Activated CD4-positive, alpha-beta T cell treated with anti-CD3 and anti-CD28 coated beads, Interleukin-2, amount 10 ng/mL, durations not matched to agents 7 days and 5 days (primary cell): ENCODE data around the gene MYEOV. TPM values are rescaled to one million over a fixed set of nuclear protein-coding genes. Genes with fewer than 3 reads are reported as not detected.

Experiments used
- CTCF ChIA-PET: fragments of 350-600 bp; sonication (Branson Sonifier 250); formaldehyde crosslinking; loops from one replicate; lab custom pipeline; 2021; ENCODE audit warnings: antibody characterized with exemption; lab: Charles Lee
- POLR2A ChIA-PET: fragments of 350-600 bp; sonication (Branson Sonifier 250); formaldehyde crosslinking; loops from one replicate; lab custom pipeline; 2021; ENCODE audit warnings: antibody characterized with exemption; lab: Charles Lee
- DNase-seq: peaks from one replicate; pipeline ENCODE4 v3.0.0-alpha.2; 2020
- H3K27ac Mint-ChIP-seq: one replicate; pipeline ENCODE4 v1.8.0; 2021; ENCODE audit warnings: mild to moderate bottlenecking, moderate library complexity, mixed read lengths
- H3K27me3 Mint-ChIP-seq: one replicate; pipeline ENCODE4 v1.8.0; 2021; ENCODE audit warnings: mixed read lengths
- H3K36me3 Mint-ChIP-seq: one replicate; pipeline ENCODE4 v1.8.0; 2021; ENCODE audit warnings: low read depth, mixed read lengths
- H3K4me1 Mint-ChIP-seq: one replicate; pipeline ENCODE4 v1.8.0; 2021; ENCODE audit warnings: mixed read lengths
- H3K4me3 Mint-ChIP-seq: one replicate; pipeline ENCODE4 v1.8.0; 2021; ENCODE audit warnings: mild to moderate bottlenecking, moderate library complexity, mixed read lengths
- H3K9me3 Mint-ChIP-seq: one replicate; pipeline ENCODE4 v1.8.0; 2021; ENCODE audit warnings: mixed read lengths
- total RNA-seq, 2 experiments: library from RNA; stranded (reverse); gene quantifications; one replicate each; pipeline ENCODE4 v1.2.3, GENCODE V29; 2021

The MYEOV gene
- total RNA-seq, 2 experiments from 2014 or later = not detected

GRCh38 chr11:69257838-69258658 is 35.9 kb upstream of the MYEOV start:
- DNase-seq = no peak
- Mint-ChIP-seq H3K36me3 (no peaks in the 10 kb centered on the region), H3K9me3 (peaks cover 19% of the 10 kb centered on the region), H3K4me1 (no peaks in the 10 kb centered on the region), H3K27me3 (no peaks in the 10 kb centered on the region), H3K27ac (no peak overlapping the region), H3K4me3 (no peak overlapping the region)
- ChIA-PET CTCF (interaction anchor here (1.2 kb wide), 1 partner anchor 17 kb away, joined by 3 read pairs; no protein-coding TSS in a partner anchor), POLR2A (interaction anchor here (0.8 kb wide), 1 partner anchor 245 kb away, joined by 3 read pairs; the partner anchor contains the start of gene MRGPRF)

- no peak for DNase-seq
- ChIA-PET CTCF (interaction anchor here (1.2 kb wide), 1 partner anchor 15 kb away, joined by 3 read pairs; no protein-coding TSS in a partner anchor), POLR2A (no interaction called here)
- peaks cover 14% of the 10 kb centered on the region for H3K9me3 Mint-ChIP-seq
- no peaks in the 10 kb centered on the region for H3K4me1 Mint-ChIP-seq
- no peaks in the 10 kb centered on the region for H3K27me3 Mint-ChIP-seq
- H3K27ac Mint-ChIP-seq = no peak overlapping the region
- H3K36me3 Mint-ChIP-seq = no peaks in the 10 kb centered on the region
- no peak overlapping the region for H3K4me3 Mint-ChIP-seq
Measured at GRCh38 chr11:69259096-69259495, 34.9 kb upstream of the MYEOV start.

- Mint-ChIP-seq H3K27ac (no peak overlapping the region), H3K27me3 (no peaks in the 10 kb centered on the region), H3K9me3 (peaks cover 8% of the 10 kb centered on the region), H3K4me1 (no peaks in the 10 kb centered on the region), H3K4me3 (no peak overlapping the region), H3K36me3 (no peaks in the 10 kb centered on the region)
- CTCF ChIA-PET = no interaction called here
- POLR2A ChIA-PET = no interaction called here
- DNase-seq = no peak
Measured at GRCh38 chr11:69260622-69261021, 33.3 kb upstream of the MYEOV start.

- DNase-seq = no peak
- ChIA-PET POLR2A (no interaction called here), CTCF (no interaction called here)
- H3K27me3 Mint-ChIP-seq = no peaks in the 10 kb centered on the region
- H3K9me3 Mint-ChIP-seq = peaks cover 3% of the 10 kb centered on the region
- no peaks in the 10 kb centered on the region for H3K4me1 Mint-ChIP-seq
- no peak overlapping the region for H3K4me3 Mint-ChIP-seq
- H3K36me3 Mint-ChIP-seq = no peaks in the 10 kb centered on the region
- H3K27ac Mint-ChIP-seq = no peak overlapping the region
Measured at GRCh38 chr11:69261116-69261515, 32.8 kb upstream of the MYEOV start.

- no peak for DNase-seq
- CTCF ChIA-PET = no interaction called here
- H3K4me1 Mint-ChIP-seq = no peaks in the 10 kb centered on the region
- POLR2A ChIA-PET = no interaction called here
- H3K4me3 Mint-ChIP-seq = no peak overlapping the region
- no peaks in the 10 kb centered on the region for H3K36me3 Mint-ChIP-seq
- H3K27me3 Mint-ChIP-seq = no peaks in the 10 kb centered on the region
- H3K9me3 Mint-ChIP-seq = no peaks in the 10 kb centered on the region
- no peak overlapping the region for H3K27ac Mint-ChIP-seq
Measured at GRCh38 chr11:69262918-69263735, 30.8 kb upstream of the MYEOV start.

- Mint-ChIP-seq H3K9me3 (no peaks in the 10 kb centered on the region), H3K27ac (no peak overlapping the region), H3K4me1 (no peaks in the 10 kb centered on the region), H3K27me3 (no peaks in the 10 kb centered on the region), H3K36me3 (no peaks in the 10 kb centered on the region), H3K4me3 (no peak overlapping the region)
- ChIA-PET POLR2A (no interaction called here), CTCF (no interaction called here)
- no peak for DNase-seq
Measured at GRCh38 chr11:69263736-69264052, 30.3 kb upstream of the MYEOV start.

GRCh38 chr11:69264486-69264885 is 29.5 kb upstream of the MYEOV start:
- Mint-ChIP-seq H3K9me3 (no peaks in the 10 kb centered on the region), H3K27ac (no peak overlapping the region), H3K4me1 (no peaks in the 10 kb centered on the region), H3K36me3 (no peaks in the 10 kb centered on the region), H3K4me3 (no peak overlapping the region), H3K27me3 (no peaks in the 10 kb centered on the region)
- CTCF ChIA-PET = no interaction called here
- POLR2A ChIA-PET = no interaction called here
- DNase-seq = no peak

- Mint-ChIP-seq H3K9me3 (no peaks in the 10 kb centered on the region), H3K4me1 (no peaks in the 10 kb centered on the region), H3K4me3 (no peak overlapping the region), H3K27me3 (no peaks in the 10 kb centered on the region), H3K36me3 (no peaks in the 10 kb centered on the region), H3K27ac (peak overlapping the region; percentile 74)
- ChIA-PET CTCF (no interaction called here), POLR2A (no interaction called here)
- DNase-seq = no peak
Measured at GRCh38 chr11:69265210-69265609, 28.7 kb upstream of the MYEOV start.

- H3K36me3 Mint-ChIP-seq = no peaks in the 10 kb centered on the region
- no peak overlapping the region for H3K4me3 Mint-ChIP-seq
- no peaks in the 10 kb centered on the region for H3K4me1 Mint-ChIP-seq
- no peaks in the 10 kb centered on the region for H3K27me3 Mint-ChIP-seq
- no peaks in the 10 kb centered on the region for H3K9me3 Mint-ChIP-seq
- DNase-seq = no peak
- ChIA-PET CTCF (no interaction called here), POLR2A (no interaction called here)
- no peak overlapping the region for H3K27ac Mint-ChIP-seq
Measured at GRCh38 chr11:69265911-69266510, 27.9 kb upstream of the MYEOV start.

GRCh38 chr11:69267395-69267805 is 26.6 kb upstream of the MYEOV start:
- ChIA-PET POLR2A (no interaction called here), CTCF (no interaction called here)
- H3K4me1 Mint-ChIP-seq = no peaks in the 10 kb centered on the region
- no peaks in the 10 kb centered on the region for H3K36me3 Mint-ChIP-seq
- no peak overlapping the region for H3K4me3 Mint-ChIP-seq
- H3K27me3 Mint-ChIP-seq = no peaks in the 10 kb centered on the region
- no peak overlapping the region for H3K27ac Mint-ChIP-seq
- DNase-seq = no peak
- H3K9me3 Mint-ChIP-seq = no peaks in the 10 kb centered on the region

- H3K27me3 Mint-ChIP-seq = no peaks in the 10 kb centered on the region
- no peaks in the 10 kb centered on the region for H3K9me3 Mint-ChIP-seq
- no peaks in the 10 kb centered on the region for H3K36me3 Mint-ChIP-seq
- DNase-seq = no peak
- no peaks in the 10 kb centered on the region for H3K4me1 Mint-ChIP-seq
- H3K27ac Mint-ChIP-seq = no peak overlapping the region
- H3K4me3 Mint-ChIP-seq = no peak overlapping the region
- ChIA-PET POLR2A (no interaction called here), CTCF (no interaction called here)
Measured at GRCh38 chr11:69268911-69269310, 25.0 kb upstream of the MYEOV start.

GRCh38 chr11:69269388-69269787 is 24.6 kb upstream of the MYEOV start:
- no peaks in the 10 kb centered on the region for H3K36me3 Mint-ChIP-seq
- H3K4me3 Mint-ChIP-seq = no peak overlapping the region
- H3K4me1 Mint-ChIP-seq = no peaks in the 10 kb centered on the region
- H3K27ac Mint-ChIP-seq = no peak overlapping the region
- ChIA-PET CTCF (no interaction called here), POLR2A (no interaction called here)
- no peaks in the 10 kb centered on the region for H3K27me3 Mint-ChIP-seq
- H3K9me3 Mint-ChIP-seq = no peaks in the 10 kb centered on the region
- DNase-seq = no peak
